GM12878 (cell line): ENCODE measurements around the gene SULT2B1. TPM values are rescaled to one million over a fixed set of nuclear protein-coding genes. Genes with fewer than 3 reads are reported as not detected.

Source experiments
- BACH1 ChIP-seq: fragments of 450-650 bp; IDR thresholded peaks from 2 replicates; pipeline ENCODE4 v1.6.1; 2017; ENCODE audit warnings: mild to moderate bottlenecking, borderline replicate concordance
- DPF2 ChIP-seq: fragments of 450-650 bp; IDR thresholded peaks from 2 replicates; pipeline ENCODE4 v1.6.1; 2017; ENCODE audit warnings: mild to moderate bottlenecking
- GATAD2B ChIP-seq: fragments of 450-650 bp; conservative IDR thresholded peaks from 2 replicates; pipeline ENCODE4 v1.6.1; 2017; ENCODE audit warnings: low read depth, mild to moderate bottlenecking, moderate library complexity
- SP1 ChIP-seq: IDR thresholded peaks from one replicate; pipeline ENCODE4 v1.6.1; 2011; ENCODE audit warnings: low read depth, low read length
- TCF7 ChIP-seq: IDR thresholded peaks from 2 replicates; pipeline ENCODE4 v1.6.1; 2014; ENCODE audit warnings: antibody characterized with exemption, borderline replicate concordance
- polyA plus RNA-seq, 11 experiments: library from polyadenylated mRNA; depleted of rRNA in 4 of 11; unstranded in 6 of 11; stranded (reverse) in 5 of 11; fragments of >200 nt; fragmentation: Nextera tagmentation in 4 of 11; fragmentation: Illumina TruSeq in 1 of 11; extraction: Ambion mirVana in 4 of 11; extraction: Trizol in 1 of 11; gene quantifications; 1 replicate in 1 of 11; 2 replicates in 10 of 11; pipeline versions ENCODE4 v1.2.1 to v1.2.3, GENCODE V29; 2011 to 2016; ENCODE audit warnings: inconsistent platforms in 2 of 11, missing spikeins in 2 of 11, low read depth in 1 of 11
- total RNA-seq, 4 experiments: library from RNA; depleted of rRNA in 3 of 4; stranded (reverse); fragments of >200 nt in 3 of 4; fragmentation: Illumina TruSeq in 1 of 4; extraction: Trizol in 1 of 4; gene quantifications; 2 replicates each; pipeline versions ENCODE4 v1.2.1 to v1.2.3, GENCODE V29; 2013 to 2021
- TF ChIP-seq, protein P1 (sequence below): fragments of 450-650 bp; IDR thresholded peaks from 2 replicates; pipeline ENCODE4 v1.6.1; 2017; ENCODE audit warnings: mild to moderate bottlenecking, moderate library complexity
- TF ChIP-seq, protein P2 (sequence below): IDR thresholded peaks from 2 replicates; pipeline ENCODE4 v1.6.1; 2012; ENCODE audit warnings: low read depth, low read length, improper control_type of control experiment
- TF ChIP-seq, protein P3 (sequence below): IDR thresholded peaks from 2 replicates; pipeline ENCODE4 v1.6.1; 2011; ENCODE audit warnings: borderline replicate concordance, low read depth, mild to moderate bottlenecking, moderate library complexity, mixed read lengths, low read length; ENCODE audit not compliant: insufficient read depth; ENCODE audit errors: extremely low read length
- TF ChIP-seq, protein P4 (sequence below): fragments of 450-650 bp; IDR thresholded peaks from 2 replicates; pipeline ENCODE4 v1.6.1; 2017; ENCODE audit warnings: antibody characterized with exemption, mild to moderate bottlenecking, moderate library complexity

SULT2B1 gene
- total and polyA plus RNA-seq, 10 of the 15 experiments (the other 5 are each of a cell fraction or from before 2014, with no cell fraction given), result 0.11 to 0.14 TPM; not detected in 8

DNA sequence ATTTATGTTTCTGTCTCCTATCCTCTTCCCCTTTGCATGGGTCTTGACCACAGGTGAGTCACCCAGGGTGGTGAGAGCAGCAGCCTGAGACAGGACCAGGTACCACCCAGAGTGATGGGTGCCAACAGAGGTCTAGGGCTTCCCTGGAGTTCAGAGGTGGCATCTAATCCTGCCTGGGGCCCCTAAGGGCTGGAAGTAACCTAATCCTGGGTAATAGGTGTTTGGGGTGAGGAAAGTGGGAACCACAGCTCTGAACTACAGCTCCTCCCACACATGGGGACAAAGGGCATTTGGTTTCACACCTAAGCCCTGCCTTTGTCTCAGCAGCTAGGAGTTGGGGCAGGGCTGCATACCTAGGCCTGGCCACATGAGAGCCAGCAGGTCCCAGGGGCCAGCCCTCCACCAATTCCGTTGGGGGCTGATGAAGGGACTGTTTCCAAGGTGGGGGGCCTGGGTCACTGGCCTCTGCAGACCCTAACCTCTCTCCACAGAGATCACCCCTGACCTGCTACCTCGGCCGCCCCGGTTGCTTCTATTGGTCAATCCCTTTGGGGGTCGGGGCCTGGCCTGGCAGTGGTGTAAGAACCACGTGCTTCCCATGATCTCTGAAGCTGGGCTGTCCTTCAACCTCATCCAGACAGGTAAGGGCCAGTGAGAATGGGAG lies 75.4 kb downstream of the SULT2B1 start (continued):
- TF ChIP-seq, protein P1, sequence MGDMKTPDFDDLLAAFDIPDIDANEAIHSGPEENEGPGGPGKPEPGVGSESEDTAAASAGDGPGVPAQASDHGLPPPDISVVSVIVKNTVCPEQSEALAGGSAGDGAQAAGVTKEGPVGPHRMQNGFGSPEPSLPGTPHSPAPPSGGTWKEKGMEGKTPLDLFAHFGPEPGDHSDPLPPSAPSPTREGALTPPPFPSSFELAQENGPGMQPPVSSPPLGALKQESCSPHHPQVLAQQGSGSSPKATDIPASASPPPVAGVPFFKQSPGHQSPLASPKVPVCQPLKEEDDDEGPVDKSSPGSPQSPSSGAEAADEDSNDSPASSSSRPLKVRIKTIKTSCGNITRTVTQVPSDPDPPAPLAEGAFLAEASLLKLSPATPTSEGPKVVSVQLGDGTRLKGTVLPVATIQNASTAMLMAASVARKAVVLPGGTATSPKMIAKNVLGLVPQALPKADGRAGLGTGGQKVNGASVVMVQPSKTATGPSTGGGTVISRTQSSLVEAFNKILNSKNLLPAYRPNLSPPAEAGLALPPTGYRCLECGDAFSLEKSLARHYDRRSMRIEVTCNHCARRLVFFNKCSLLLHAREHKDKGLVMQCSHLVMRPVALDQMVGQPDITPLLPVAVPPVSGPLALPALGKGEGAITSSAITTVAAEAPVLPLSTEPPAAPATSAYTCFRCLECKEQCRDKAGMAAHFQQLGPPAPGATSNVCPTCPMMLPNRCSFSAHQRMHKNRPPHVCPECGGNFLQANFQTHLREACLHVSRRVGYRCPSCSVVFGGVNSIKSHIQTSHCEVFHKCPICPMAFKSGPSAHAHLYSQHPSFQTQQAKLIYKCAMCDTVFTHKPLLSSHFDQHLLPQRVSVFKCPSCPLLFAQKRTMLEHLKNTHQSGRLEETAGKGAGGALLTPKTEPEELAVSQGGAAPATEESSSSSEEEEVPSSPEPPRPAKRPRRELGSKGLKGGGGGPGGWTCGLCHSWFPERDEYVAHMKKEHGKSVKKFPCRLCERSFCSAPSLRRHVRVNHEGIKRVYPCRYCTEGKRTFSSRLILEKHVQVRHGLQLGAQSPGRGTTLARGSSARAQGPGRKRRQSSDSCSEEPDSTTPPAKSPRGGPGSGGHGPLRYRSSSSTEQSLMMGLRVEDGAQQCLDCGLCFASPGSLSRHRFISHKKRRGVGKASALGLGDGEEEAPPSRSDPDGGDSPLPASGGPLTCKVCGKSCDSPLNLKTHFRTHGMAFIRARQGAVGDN, result 0 out of 2 replicates have a peak, but pooled peaks have one; percentile 41
- TF ChIP-seq SP1, result no peak
- TF ChIP-seq DPF2, result peak; percentile 88; the same call in 1 of the 2 replicates
- TF ChIP-seq, protein P2, sequence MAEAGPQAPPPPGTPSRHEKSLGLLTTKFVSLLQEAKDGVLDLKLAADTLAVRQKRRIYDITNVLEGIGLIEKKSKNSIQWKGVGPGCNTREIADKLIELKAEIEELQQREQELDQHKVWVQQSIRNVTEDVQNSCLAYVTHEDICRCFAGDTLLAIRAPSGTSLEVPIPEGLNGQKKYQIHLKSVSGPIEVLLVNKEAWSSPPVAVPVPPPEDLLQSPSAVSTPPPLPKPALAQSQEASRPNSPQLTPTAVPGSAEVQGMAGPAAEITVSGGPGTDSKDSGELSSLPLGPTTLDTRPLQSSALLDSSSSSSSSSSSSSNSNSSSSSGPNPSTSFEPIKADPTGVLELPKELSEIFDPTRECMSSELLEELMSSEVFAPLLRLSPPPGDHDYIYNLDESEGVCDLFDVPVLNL, result no peak
- peak; percentile 62 for TF ChIP-seq GATAD2B
- TF ChIP-seq, protein P3, sequence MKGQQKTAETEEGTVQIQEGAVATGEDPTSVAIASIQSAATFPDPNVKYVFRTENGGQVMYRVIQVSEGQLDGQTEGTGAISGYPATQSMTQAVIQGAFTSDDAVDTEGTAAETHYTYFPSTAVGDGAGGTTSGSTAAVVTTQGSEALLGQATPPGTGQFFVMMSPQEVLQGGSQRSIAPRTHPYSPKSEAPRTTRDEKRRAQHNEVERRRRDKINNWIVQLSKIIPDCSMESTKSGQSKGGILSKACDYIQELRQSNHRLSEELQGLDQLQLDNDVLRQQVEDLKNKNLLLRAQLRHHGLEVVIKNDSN, result no peak
- TF ChIP-seq BACH1, result peak; percentile 52; the same call in 1 of the 2 replicates
- no peak for TF ChIP-seq TCF7
- TF ChIP-seq, protein P4, sequence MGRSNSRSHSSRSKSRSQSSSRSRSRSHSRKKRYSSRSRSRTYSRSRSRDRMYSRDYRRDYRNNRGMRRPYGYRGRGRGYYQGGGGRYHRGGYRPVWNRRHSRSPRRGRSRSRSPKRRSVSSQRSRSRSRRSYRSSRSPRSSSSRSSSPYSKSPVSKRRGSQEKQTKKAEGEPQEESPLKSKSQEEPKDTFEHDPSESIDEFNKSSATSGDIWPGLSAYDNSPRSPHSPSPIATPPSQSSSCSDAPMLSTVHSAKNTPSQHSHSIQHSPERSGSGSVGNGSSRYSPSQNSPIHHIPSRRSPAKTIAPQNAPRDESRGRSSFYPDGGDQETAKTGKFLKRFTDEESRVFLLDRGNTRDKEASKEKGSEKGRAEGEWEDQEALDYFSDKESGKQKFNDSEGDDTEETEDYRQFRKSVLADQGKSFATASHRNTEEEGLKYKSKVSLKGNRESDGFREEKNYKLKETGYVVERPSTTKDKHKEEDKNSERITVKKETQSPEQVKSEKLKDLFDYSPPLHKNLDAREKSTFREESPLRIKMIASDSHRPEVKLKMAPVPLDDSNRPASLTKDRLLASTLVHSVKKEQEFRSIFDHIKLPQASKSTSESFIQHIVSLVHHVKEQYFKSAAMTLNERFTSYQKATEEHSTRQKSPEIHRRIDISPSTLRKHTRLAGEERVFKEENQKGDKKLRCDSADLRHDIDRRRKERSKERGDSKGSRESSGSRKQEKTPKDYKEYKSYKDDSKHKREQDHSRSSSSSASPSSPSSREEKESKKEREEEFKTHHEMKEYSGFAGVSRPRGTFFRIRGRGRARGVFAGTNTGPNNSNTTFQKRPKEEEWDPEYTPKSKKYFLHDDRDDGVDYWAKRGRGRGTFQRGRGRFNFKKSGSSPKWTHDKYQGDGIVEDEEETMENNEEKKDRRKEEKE, result no peak
